ENCODE data around the gene ATP5IF1.

The ATP5IF1 gene

GRCh38 chr1:28193701-28194161, 42.2 kb upstream of the ATP5IF1 start:
- H2AFZ ChIP-seq (ENCODE audit: low read length): no peak overlapping the region
- no peaks in the 10 kb centered on the region for H3K79me1 ChIP-seq (ENCODE audit: low read depth, low read length)
- WGBS, 2 donors (ENCODE audit: extremely low coverage in 2 of 2, insufficient read length in 2 of 2, insufficient replicate concordance in 1 of 2): no CpG with 5 or more reads among the region's 8 CpGs
- no peak overlapping the region for H3K4ac ChIP-seq (ENCODE audit: low read length)
- no peak overlapping the region for H3K14ac ChIP-seq (ENCODE audit: low read length)
- no peak overlapping the region for H4K91ac ChIP-seq (ENCODE audit: low read depth, low read length, poor library complexity)
- no peak overlapping the region for H3K23ac ChIP-seq (ENCODE audit: low read depth, low read length, poor library complexity)
- H3K4me1 ChIP-seq (ENCODE audit: control insufficient read depth in 2 of 2, insufficient read depth in 1 of 2, low read depth in 1 of 2, low read length in 2 of 2): peaks cover 0 to 14% of the 10 kb centered on the region in 2 donors
- no peak overlapping the region for H3K4me3 ChIP-seq (ENCODE audit: low read length in 2 of 2)
- no peak overlapping the region for H2BK5ac ChIP-seq (ENCODE audit: low read length)
- H3K27me3 ChIP-seq (ENCODE audit: control insufficient read depth in 3 of 3, insufficient read depth in 3 of 3, low read depth in 1 of 3, low read length in 3 of 3): no peaks in the 10 kb centered on the region
- no peak overlapping the region for H3K27ac ChIP-seq (replicated peaks; ENCODE audit: low read length)
- no peak overlapping the region for H4K8ac ChIP-seq (ENCODE audit: low read depth, low read length)
- no peak overlapping the region for H2BK15ac ChIP-seq (ENCODE audit: low read length)
- H3K9me3 ChIP-seq (replicated peaks in 1 of 2; ENCODE audit: control insufficient read depth in 2 of 2, insufficient read depth in 1 of 2, low read depth in 1 of 2, low read length in 2 of 2): no peaks in the 10 kb centered on the region
- no peak overlapping the region for H2BK120ac ChIP-seq (ENCODE audit: low read depth, low read length)
- no peak for DNase-seq (ENCODE audit: low spot score)
- H3K4me2 ChIP-seq (ENCODE audit: insufficient read depth, low read length, poor library complexity, severe bottlenecking): no peak overlapping the region
- peak overlapping the region; percentile 84 for H3K18ac ChIP-seq (ENCODE audit: low read length)
- H2BK12ac ChIP-seq (ENCODE audit: low read length): peak overlapping the region; percentile 42
- H3K36me3 ChIP-seq (replicated peaks in 1 of 2; ENCODE audit: control insufficient read depth in 2 of 2, insufficient read depth in 2 of 2, low read length in 2 of 2): peaks cover 0 to 3% of the 10 kb centered on the region in 2 donors
- no peak overlapping the region for H2AK5ac ChIP-seq (ENCODE audit: low read depth, low read length)
- no peak overlapping the region for H3K9ac ChIP-seq (ENCODE audit: low read depth, low read length, poor library complexity)

GRCh38 chr1:28194326-28195035, 41.4 kb upstream of the ATP5IF1 start:
- no peak overlapping the region for H3K14ac ChIP-seq (ENCODE audit: low read length)
- no peak overlapping the region for H2BK5ac ChIP-seq (ENCODE audit: low read length)
- peak overlapping the region; percentile 42 for H2BK12ac ChIP-seq (ENCODE audit: low read length)
- no peak overlapping the region for H2AK5ac ChIP-seq (ENCODE audit: low read depth, low read length)
- no peak overlapping the region for H2BK15ac ChIP-seq (ENCODE audit: low read length)
- peaks cover 0 to 14% of the 10 kb centered on the region in 2 donors for H3K4me1 ChIP-seq (ENCODE audit: control insufficient read depth in 2 of 2, insufficient read depth in 1 of 2, low read depth in 1 of 2, low read length in 2 of 2)
- H3K4me2 ChIP-seq (ENCODE audit: insufficient read depth, low read length, poor library complexity, severe bottlenecking): no peak overlapping the region
- H2AFZ ChIP-seq (ENCODE audit: low read length): no peak overlapping the region
- WGBS, 2 donors (ENCODE audit: extremely low coverage in 2 of 2, insufficient read length in 2 of 2, insufficient replicate concordance in 1 of 2): no CpG with 5 or more reads among the region's 8 CpGs
- no peak overlapping the region for H4K8ac ChIP-seq (ENCODE audit: low read depth, low read length)
- H3K36me3 ChIP-seq (replicated peaks in 1 of 2; ENCODE audit: control insufficient read depth in 2 of 2, insufficient read depth in 2 of 2, low read length in 2 of 2): peaks cover 5 to 10% of the 10 kb centered on the region in 2 donors
- no peaks in the 10 kb centered on the region for H3K9me3 ChIP-seq (replicated peaks in 1 of 2; ENCODE audit: control insufficient read depth in 2 of 2, insufficient read depth in 1 of 2, low read depth in 1 of 2, low read length in 2 of 2)
- H4K91ac ChIP-seq (ENCODE audit: low read depth, low read length, poor library complexity): no peak overlapping the region
- H3K27me3 ChIP-seq (ENCODE audit: control insufficient read depth in 3 of 3, insufficient read depth in 3 of 3, low read depth in 1 of 3, low read length in 3 of 3): no peaks in the 10 kb centered on the region
- H3K79me1 ChIP-seq (ENCODE audit: low read depth, low read length): no peaks in the 10 kb centered on the region
- H2BK120ac ChIP-seq (ENCODE audit: low read depth, low read length): no peak overlapping the region
- no peak for DNase-seq (ENCODE audit: low spot score)
- no peak overlapping the region for H3K23ac ChIP-seq (ENCODE audit: low read depth, low read length, poor library complexity)
- H3K27ac ChIP-seq (replicated peaks; ENCODE audit: low read length): no peak overlapping the region
- no peak overlapping the region for H3K4me3 ChIP-seq (ENCODE audit: low read length in 2 of 2)
- no peak overlapping the region for H3K4ac ChIP-seq (ENCODE audit: low read length)
- H3K18ac ChIP-seq (ENCODE audit: low read length): no peak overlapping the region
- no peak overlapping the region for H3K9ac ChIP-seq (ENCODE audit: low read depth, low read length, poor library complexity)

GRCh38 chr1:28195780-28196179, 40.1 kb upstream of the ATP5IF1 start:
- H3K79me1 ChIP-seq (ENCODE audit: low read depth, low read length): no peaks in the 10 kb centered on the region
- H3K27ac ChIP-seq (replicated peaks; ENCODE audit: low read length): no peak overlapping the region
- no peak overlapping the region for H2BK120ac ChIP-seq (ENCODE audit: low read depth, low read length)
- H3K14ac ChIP-seq (ENCODE audit: low read length): no peak overlapping the region
- no peak overlapping the region for H3K4me2 ChIP-seq (ENCODE audit: insufficient read depth, low read length, poor library complexity, severe bottlenecking)
- no peak overlapping the region for H2AFZ ChIP-seq (ENCODE audit: low read length)
- no peaks in the 10 kb centered on the region for H3K9me3 ChIP-seq (replicated peaks in 1 of 2; ENCODE audit: control insufficient read depth in 2 of 2, insufficient read depth in 1 of 2, low read depth in 1 of 2, low read length in 2 of 2)
- H2BK5ac ChIP-seq (ENCODE audit: low read length): no peak overlapping the region
- H4K91ac ChIP-seq (ENCODE audit: low read depth, low read length, poor library complexity): no peak overlapping the region
- no peak overlapping the region for H3K23ac ChIP-seq (ENCODE audit: low read depth, low read length, poor library complexity)
- no peak overlapping the region for H4K8ac ChIP-seq (ENCODE audit: low read depth, low read length)
- no peaks in the 10 kb centered on the region for H3K27me3 ChIP-seq (ENCODE audit: control insufficient read depth in 3 of 3, insufficient read depth in 3 of 3, low read depth in 1 of 3, low read length in 3 of 3)
- H2BK15ac ChIP-seq (ENCODE audit: low read length): no peak overlapping the region
- H3K4me3 ChIP-seq (ENCODE audit: low read length in 2 of 2): no peak overlapping the region
- H3K36me3 ChIP-seq (replicated peaks in 1 of 2; ENCODE audit: control insufficient read depth in 2 of 2, insufficient read depth in 2 of 2, low read length in 2 of 2): peaks cover 9 to 23% of the 10 kb centered on the region in 2 donors
- H3K4me1 ChIP-seq (ENCODE audit: control insufficient read depth in 2 of 2, insufficient read depth in 1 of 2, low read depth in 1 of 2, low read length in 2 of 2): peaks cover 0 to 13% of the 10 kb centered on the region in 2 donors
- no peak for DNase-seq (ENCODE audit: low spot score)
- no CpG with 5 or more reads among the region's 1 CpG for whole genome bisulfite sequencing, 2 donors (ENCODE audit: extremely low coverage in 2 of 2, insufficient read length in 2 of 2, insufficient replicate concordance in 1 of 2)
- no peak overlapping the region for H2AK5ac ChIP-seq (ENCODE audit: low read depth, low read length)
- no peak overlapping the region for H3K4ac ChIP-seq (ENCODE audit: low read length)
- H3K9ac ChIP-seq (ENCODE audit: low read depth, low read length, poor library complexity): peak overlapping the region; percentile 14
- H2BK12ac ChIP-seq (ENCODE audit: low read length): no peak overlapping the region
- H3K18ac ChIP-seq (ENCODE audit: low read length): no peak overlapping the region

- Histone ChIP-seq H2AK5ac (ENCODE audit: low read depth, low read length) (no peak overlapping the region), H3K14ac (ENCODE audit: low read length) (no peak overlapping the region), H3K4ac (ENCODE audit: low read length) (no peak overlapping the region), H3K4me2 (ENCODE audit: insufficient read depth, low read length, poor library complexity, severe bottlenecking) (no peak overlapping the region), H2BK15ac (ENCODE audit: low read length) (no peak overlapping the region), H3K9me3 (replicated peaks in 1 of 2; ENCODE audit: control insufficient read depth in 2 of 2, insufficient read depth in 1 of 2, low read depth in 1 of 2, low read length in 2 of 2) (no peaks in the 10 kb centered on the region), H3K4me1 (ENCODE audit: control insufficient read depth in 2 of 2, insufficient read depth in 1 of 2, low read depth in 1 of 2, low read length in 2 of 2) (peaks cover 0 to 11% of the 10 kb centered on the region in 2 donors), H2BK5ac (ENCODE audit: low read length) (no peak overlapping the region), H3K4me3 (ENCODE audit: low read length in 2 of 2) (no peak overlapping the region), H2AFZ (ENCODE audit: low read length) (no peak overlapping the region), H3K27ac (replicated peaks; ENCODE audit: low read length) (no peak overlapping the region), H4K8ac (ENCODE audit: low read depth, low read length) (no peak overlapping the region), H3K9ac (ENCODE audit: low read depth, low read length, poor library complexity) (peak overlapping the region; percentile 51), H3K23ac (ENCODE audit: low read depth, low read length, poor library complexity) (no peak overlapping the region), H4K91ac (ENCODE audit: low read depth, low read length, poor library complexity) (no peak overlapping the region), H3K79me1 (ENCODE audit: low read depth, low read length) (no peaks in the 10 kb centered on the region), H3K18ac (ENCODE audit: low read length) (no peak overlapping the region), H2BK12ac (ENCODE audit: low read length) (no peak overlapping the region), H3K36me3 (replicated peaks in 1 of 2; ENCODE audit: control insufficient read depth in 2 of 2, insufficient read depth in 2 of 2, low read length in 2 of 2) (peaks cover 12 to 28% of the 10 kb centered on the region in 2 donors), H3K27me3 (ENCODE audit: control insufficient read depth in 3 of 3, insufficient read depth in 3 of 3, low read depth in 1 of 3, low read length in 3 of 3) (no peaks in the 10 kb centered on the region), H2BK120ac (ENCODE audit: low read depth, low read length) (no peak overlapping the region)
- no CpG with 5 or more reads among the region's 3 CpGs for WGBS, 2 donors (ENCODE audit: extremely low coverage in 2 of 2, insufficient read length in 2 of 2, insufficient replicate concordance in 1 of 2)
- DNase-seq (ENCODE audit: low spot score): no peak
Measured at GRCh38 chr1:28196330-28196729, 39.6 kb upstream of the ATP5IF1 start.

All from neuronal stem cell (in vitro differentiated cells).